H1 (cell line): ENCODE data around the gene ARTN. TPM values are rescaled to one million over a fixed set of nuclear protein-coding genes. Genes with fewer than 3 reads are reported as not detected.
A peak's percentile ranks its signal among the peaks of the same experiment; 100 is the strongest.

Experiments used
- CTCF ChIA-PET: fragments of 300-600 bp; sonication (Branson Sonifier 250); formaldehyde crosslinking; loops from one replicate; lab custom pipeline; 2021; ENCODE audit not compliant: partially characterized antibody; lab: Charles Lee
- POLR2A ChIA-PET: fragments of 300-600 bp; sonication (Branson Sonifier 250); formaldehyde crosslinking; loops from one replicate; lab custom pipeline; 2021; ENCODE audit warnings: inconsistent platforms; ENCODE audit not compliant: partially characterized antibody; lab: Charles Lee
- DNase-seq, 2 experiments: peaks; one replicate each; pipeline versions ENCODE4 v3.0.0 to v3.0.0-alpha.2; 2010 to 2022; ENCODE audit warnings: low spot score in 2 of 2, low read depth in 1 of 2, mixed read lengths in 1 of 2
- FAIRE-seq: peaks from 2 replicates; lab custom pipeline; 2011; peaks lifted over from hg19 to GRCh38; lab: Jason Lieb, UNC
- H2AFZ ChIP-seq: 2 replicates; pipeline ENCODE4 v1.8.1; 2012; ENCODE audit warnings: low read length, inconsistent platforms
- H2AK5ac ChIP-seq: 2 replicates; pipeline ENCODE4 v1.6.1; 2013; ENCODE audit warnings: low read depth, low read length
- H2BK120ac ChIP-seq: replicated peaks from 2 replicates; pipeline ENCODE3; 2013; ENCODE audit warnings: low read depth, low read length, inconsistent platforms
- H2BK12ac ChIP-seq: 2 replicates; pipeline ENCODE4 v1.6.1; 2013; ENCODE audit warnings: low read depth, low read length
- H2BK15ac ChIP-seq: 2 replicates; pipeline ENCODE4 v1.6.1; 2013; ENCODE audit warnings: low read length
- H2BK20ac ChIP-seq: 2 replicates; pipeline ENCODE4 v1.6.1; 2013; ENCODE audit warnings: low read length
- H2BK5ac ChIP-seq: 2 replicates; pipeline ENCODE4 v1.6.1; 2013; ENCODE audit warnings: low read depth, low read length
- H3K14ac ChIP-seq: 2 replicates; pipeline ENCODE4 v1.6.1; 2013; ENCODE audit warnings: inconsistent platforms; ENCODE audit not compliant: insufficient read length
- H3K18ac ChIP-seq: 2 replicates; pipeline ENCODE4 v1.6.1; 2013; ENCODE audit warnings: low read length; ENCODE audit errors: extremely low read depth
- H3K23ac ChIP-seq: 2 replicates; pipeline ENCODE4 v1.6.1; 2013; ENCODE audit warnings: inconsistent platforms; ENCODE audit not compliant: insufficient read length
- H3K23me2 ChIP-seq: 2 replicates; pipeline ENCODE4 v1.6.1; 2013; ENCODE audit warnings: low read depth, low read length
- H3K27ac ChIP-seq: 2 replicates; pipeline ENCODE4 v1.6.1; 2011; ENCODE audit warnings: low read depth, low read length, inconsistent platforms
- H3K27me3 ChIP-seq, 4 experiments: replicated peaks in 1 of 4; 1 replicate in 1 of 4; 2 replicates in 3 of 4; pipeline versions ENCODE4 v1.6.1 to v1.8.1; 2011 to 2013; ENCODE audit warnings: low read length in 3 of 4, mild to moderate bottlenecking in 3 of 4, inconsistent platforms in 2 of 4, mixed read lengths in 2 of 4, moderate library complexity in 1 of 4; ENCODE audit not compliant: control insufficient read depth in 3 of 4, insufficient read depth in 3 of 4; ENCODE audit errors: extremely low read depth in 1 of 4
- H3K36me3 ChIP-seq, 4 experiments: 2 replicates each; pipeline versions ENCODE4 v1.6.1 to v1.8.1; 2011 to 2013; ENCODE audit warnings: mild to moderate bottlenecking in 4 of 4, low read length in 3 of 4, moderate library complexity in 2 of 4, control low read depth in 1 of 4, inconsistent platforms in 1 of 4; ENCODE audit not compliant: insufficient read depth in 4 of 4, control insufficient read depth in 2 of 4
- H3K4ac ChIP-seq: replicated peaks from 2 replicates; pipeline ENCODE3; 2013; ENCODE audit warnings: low read length, low read depth, mixed read lengths, inconsistent platforms; ENCODE audit not compliant: insufficient read length
- H3K4me1 ChIP-seq, 4 experiments: replicated peaks in 1 of 4; 1 replicate in 1 of 4; 2 replicates in 3 of 4; pipeline versions ENCODE4 v1.6.1 to v1.8.1; 2011 to 2013; ENCODE audit warnings: low read length in 3 of 4, inconsistent platforms in 2 of 4, mixed read lengths in 1 of 4; ENCODE audit not compliant: insufficient read depth in 4 of 4, control insufficient read depth in 3 of 4
- H3K4me2 ChIP-seq, 2 experiments: 2 replicates each; pipeline versions ENCODE4 v1.6.1 to v1.8.1; 2011 to 2013; ENCODE audit warnings: low read depth in 2 of 2, low read length in 2 of 2, control low read depth in 1 of 2, inconsistent platforms in 1 of 2, mild to moderate bottlenecking in 1 of 2; ENCODE audit not compliant: insufficient read depth in 1 of 2
- H3K4me3 ChIP-seq, 4 experiments: fragments of 200-600, 300-600 bp in 1 of 4; sonication (generic), shearing (Covaris generic), sonication (Bioruptor Twin) in 1 of 4; 2 replicates each; pipeline versions ENCODE4 v1.5.1 to v1.8.1; 2011 to 2016; ENCODE audit warnings: low read length in 4 of 4, low read depth in 3 of 4, control low read depth in 2 of 4, inconsistent platforms in 2 of 4, mild to moderate bottlenecking in 2 of 4, mixed read lengths in 1 of 4, moderate library complexity in 1 of 4; ENCODE audit not compliant: insufficient read depth in 2 of 4; ENCODE audit errors: extremely low read depth in 1 of 4
- H3K56ac ChIP-seq: replicated peaks from 2 replicates; pipeline ENCODE3; 2013; ENCODE audit warnings: low read depth, mild to moderate bottlenecking, mixed read lengths, low read length, inconsistent platforms; ENCODE audit not compliant: insufficient read length
- H3K79me1 ChIP-seq: 2 replicates; pipeline ENCODE4 v1.6.1; 2013; ENCODE audit warnings: low read depth, low read length, control low read depth
- H3K79me2 ChIP-seq, 2 experiments: 2 replicates each; pipeline versions ENCODE4 v1.6.1 to v1.8.1; 2012 to 2013; ENCODE audit warnings: low read length in 2 of 2, mild to moderate bottlenecking in 2 of 2, inconsistent platforms in 1 of 2; ENCODE audit not compliant: insufficient read depth in 2 of 2, control insufficient read depth in 1 of 2
- H3K9ac ChIP-seq, 4 experiments: replicated peaks in 1 of 4; 1 replicate in 1 of 4; 2 replicates in 3 of 4; pipeline versions ENCODE4 v1.6.1 to v1.8.1; 2011 to 2013; ENCODE audit warnings: low read depth in 3 of 4, low read length in 3 of 4, control low read depth in 2 of 4, mild to moderate bottlenecking in 2 of 4, moderate library complexity in 2 of 4, inconsistent platforms in 1 of 4; ENCODE audit errors: extremely low read depth in 1 of 4
- H3K9me3 ChIP-seq, 2 experiments: 2 replicates each; pipeline versions ENCODE4 v1.6.1 to v1.8.1; 2012 to 2013; ENCODE audit warnings: mild to moderate bottlenecking in 2 of 2, moderate library complexity in 2 of 2, control low read depth in 1 of 2, inconsistent platforms in 1 of 2, low read depth in 1 of 2, low read length in 1 of 2, mixed read lengths in 1 of 2; ENCODE audit not compliant: insufficient read depth in 2 of 2
- H4K20me1 ChIP-seq, 2 experiments: replicated peaks in 1 of 2; 2 replicates each; pipeline versions ENCODE3 to v1.8.1; 2011 to 2013; ENCODE audit warnings: inconsistent platforms in 2 of 2, low read length in 2 of 2, mild to moderate bottlenecking in 1 of 2; ENCODE audit not compliant: insufficient read depth in 2 of 2, control insufficient read depth in 1 of 2
- H4K5ac ChIP-seq: 2 replicates; pipeline ENCODE4 v1.6.1; 2013; ENCODE audit warnings: low read length, low read depth, mixed read lengths, inconsistent platforms; ENCODE audit not compliant: insufficient read length
- H4K8ac ChIP-seq: 2 replicates; pipeline ENCODE4 v1.8.0; 2013; ENCODE audit warnings: mild to moderate bottlenecking, moderate library complexity, low read length, inconsistent platforms; ENCODE audit not compliant: insufficient read depth; ENCODE audit errors: extremely low read depth
- H4K91ac ChIP-seq: replicated peaks from 2 replicates; pipeline ENCODE3; 2013; ENCODE audit warnings: low read length, mixed read lengths, inconsistent platforms; ENCODE audit not compliant: insufficient read length
- ATF2 ChIP-seq: IDR thresholded peaks from 2 replicates; pipeline ENCODE4 v1.6.1; 2012; ENCODE audit warnings: low read length, inconsistent platforms
- CEBPB ChIP-seq: IDR thresholded peaks from 2 replicates; pipeline ENCODE4 v1.6.1; 2012; ENCODE audit warnings: low read depth, low read length
- MAFK ChIP-seq: IDR thresholded peaks from 2 replicates; pipeline ENCODE4 v1.6.1; 2012; ENCODE audit warnings: low read depth, mild to moderate bottlenecking, improper control_type of control experiment, low read length
- RNF2 ChIP-seq: fragments of 200-900, 300-1000 bp; sonication (generic); IDR thresholded peaks from 2 replicates; pipeline ENCODE4 v1.7.1; 2016; ENCODE audit warnings: borderline replicate concordance, low read depth, mild to moderate bottlenecking, antibody characterized with exemption, low read length; ENCODE audit not compliant: poor library complexity, severe bottlenecking; ENCODE audit errors: missing control alignments
- TBP ChIP-seq: IDR thresholded peaks from 2 replicates; pipeline ENCODE4 v1.6.1; 2011; ENCODE audit warnings: low read depth, low read length, improper control_type of control experiment
- WGBS, 2 experiments: shearing (Covaris generic) in 1 of 2; methylation state at CpG; one replicate each; pipeline versions ENCODE4 v1.1.6 to v1.1.7; 2013 to 2015; ENCODE audit warnings: low lambda C conversion rate in 2 of 2, mixed read lengths in 2 of 2, inconsistent platforms in 1 of 2, low coverage in 1 of 2, missing lambda C conversion rate in 1 of 2; ENCODE audit not compliant: insufficient replicate concordance in 2 of 2, insufficient coverage in 1 of 2, insufficient read length in 1 of 2; ENCODE audit errors: extremely low coverage in 1 of 2, missing lambda C conversion rate in 1 of 2; 5-methylcytosine and 5-hydroxymethylcytosine counted together
- polyA plus RNA-seq, 7 experiments: library from polyadenylated mRNA; depleted of rRNA in 3 of 7; stranded (reverse) in 5 of 7; unstranded in 2 of 7; fragments of >200 nt in 5 of 7; fragments of 200-250 nt in 2 of 7; gene quantifications; 1 replicate in 5 of 7; 2 replicates in 1 of 7; 4 replicates in 1 of 7; pipeline versions ENCODE4 v1.2.1 to v1.2.3, GENCODE V29; 2011 to 2013; ENCODE audit warnings: missing spikeins in 2 of 7, mixed read lengths in 2 of 7
- total RNA-seq: library from RNA; stranded (reverse); fragmentation: NEBNext Ultra II Directional; extraction: Animal tissue kit (Norgen Biotek cat#: 25700); gene quantifications from 2 replicates; pipeline ENCODE4 v1.2.1, GENCODE V29; 2021

The ARTN gene
- total and polyA plus RNA-seq, 2 of the 8 experiments (the other 6 are each of a cell fraction or from before 2014, with no cell fraction given) = 13.5 to 22.7 TPM

- Histone ChIP-seq H3K4me1 (peaks cover 9 to 23% (median 15%) of the 10 kb centered on the region in 4 experiments), H3K23me2 (peaks cover 3% of the 10 kb centered on the region; the same call in 1 of the 2 replicates), H2BK12ac (peak overlapping the region; percentile 73), H2AFZ (peak overlapping the region; percentile 66; the same call in 1 of the 2 replicates), H3K36me3 (no peaks in the 10 kb centered on the region), H3K23ac (no peak overlapping the region), H3K79me2 (no peaks in the 10 kb centered on the region), H4K5ac (peak overlapping the region; percentile 57), H3K27me3 (no peaks in the 10 kb centered on the region; a peak in 1 of 7 replicates), H3K4ac (peak overlapping the region; percentile 59), H3K79me1 (no peaks in the 10 kb centered on the region), H2BK20ac (peak overlapping the region; percentile 51), H2AK5ac (no peak overlapping the region), H3K9ac (no peak overlapping the region), H3K9me3 (no peaks in the 10 kb centered on the region), H4K8ac (no peak overlapping the region), H4K20me1 (no peaks in the 10 kb centered on the region), H3K27ac (no peak overlapping the region; the same call in 1 of the 2 replicates), H3K18ac (peak overlapping the region; percentile 49; the same call in 1 of the 2 replicates), H3K4me3 (no peak overlapping the region; a peak in 1 of 8 replicates), H4K91ac (peak overlapping the region; percentile 28), H2BK5ac (peak overlapping the region; percentile 36; the same call in 1 of the 2 replicates), H3K4me2 (peak overlapping the region; percentile 16 to 37; a peak in 2 of 4 replicates), H2BK120ac (no peak overlapping the region), H3K56ac (no peak overlapping the region), H3K14ac (no peak overlapping the region), H2BK15ac (peak overlapping the region; percentile 1; the same call in 1 of the 2 replicates)
- 37% methylated on average over 3 of the region's 12 CpGs; no CpG with 5 or more reads in 1 of the 2 experiments for WGBS, 2 experiments
- POLR2A ChIA-PET = interaction anchor here (0.9 to 1.2 kb wide), 5 partner anchors 10 to 119 kb away, joined by 3 to 4 read pairs (median 3); no protein-coding TSS in a partner anchor
- FAIRE-seq = peak; percentile 19
- peak in 1 of 2 experiments; percentile 67 for DNase-seq
- CTCF ChIA-PET = interaction anchor here (0.9 to 4.4 kb wide), 2 partner anchors 49 kb away, joined by 6 to 31 read pairs; partner anchors contain the start of gene ARTN
- TF ChIP-seq ATF2 (no peak), CEBPB (no peak), RNF2 (no peak), TBP (no peak), MAFK (no peak)
Observed at GRCh38 chr1:43885279-43885801, 48.3 kb upstream of the ARTN start.
